Endothelial cell (in vitro differentiated cells): Measurements from ENCODE around the gene NEUROD2. TPM values are rescaled to one million over a fixed set of nuclear protein-coding genes. Genes with fewer than 3 reads are reported as not detected.

Experiments used
- DNase-seq: peaks from one replicate; pipeline ENCODE4 v3.0.0; 2021; ENCODE audit warnings: low spot score
- H3K27ac Mint-ChIP-seq: one replicate; pipeline ENCODE4 v1.8.0; 2021; ENCODE audit warnings: mixed read lengths, inconsistent platforms; ENCODE audit not compliant: unreplicated experiment
- H3K27me3 Mint-ChIP-seq: one replicate; pipeline ENCODE4 v1.8.0; 2021; ENCODE audit warnings: mild to moderate bottlenecking, moderate library complexity, mixed read lengths, inconsistent platforms; ENCODE audit not compliant: unreplicated experiment
- H3K36me3 Mint-ChIP-seq: one replicate; pipeline ENCODE4 v1.8.0; 2021; ENCODE audit warnings: mild to moderate bottlenecking, low read depth, mixed read lengths, inconsistent platforms; ENCODE audit not compliant: unreplicated experiment
- H3K4me1 Mint-ChIP-seq: one replicate; pipeline ENCODE4 v1.8.0; 2021; ENCODE audit warnings: mild to moderate bottlenecking, mixed read lengths, inconsistent platforms; ENCODE audit not compliant: unreplicated experiment
- H3K4me3 Mint-ChIP-seq: one replicate; pipeline ENCODE4 v1.8.0; 2021; ENCODE audit warnings: mild to moderate bottlenecking, mixed read lengths, inconsistent platforms; ENCODE audit not compliant: unreplicated experiment
- H3K9me3 Mint-ChIP-seq: one replicate; pipeline ENCODE4 v1.8.0; 2021; ENCODE audit warnings: mixed read lengths, inconsistent platforms; ENCODE audit not compliant: unreplicated experiment
- CTCF ChIP-seq: fragments of 200-600 bp; sonication (generic); IDR thresholded peaks from one replicate; pipeline ENCODE4 v1.5.0; 2021; ENCODE audit warnings: antibody characterized with exemption; ENCODE audit not compliant: unreplicated experiment
- total RNA-seq: library from RNA; stranded (reverse); fragmentation: NEBNext Ultra II Directional; extraction: Animal tissue kit (Norgen Biotek cat#: 25700); gene quantifications from one replicate; pipeline ENCODE4 v1.2.1, GENCODE V29; 2021; ENCODE audit not compliant: unreplicated experiment

NEUROD2 gene
- total RNA-seq, 1 donor from 2014 or later: not detected

GRCh38 chr17:39605492-39606433 is 2.0 kb downstream of the NEUROD2 start:
- DNase-seq: no peak
- H3K36me3 Mint-ChIP-seq: no peaks in the 10 kb centered on the region
- H3K4me1 Mint-ChIP-seq: peaks cover 5% of the 10 kb centered on the region
- H3K27ac Mint-ChIP-seq: no peak overlapping the region
- H3K9me3 Mint-ChIP-seq: no peaks in the 10 kb centered on the region
- no peak for TF ChIP-seq CTCF
- peaks cover 38% of the 10 kb centered on the region for H3K27me3 Mint-ChIP-seq
- no peak overlapping the region for H3K4me3 Mint-ChIP-seq

- H3K4me1 Mint-ChIP-seq: peaks cover 6% of the 10 kb centered on the region
- peaks cover 39% of the 10 kb centered on the region for H3K27me3 Mint-ChIP-seq
- H3K27ac Mint-ChIP-seq: no peak overlapping the region
- no peak for DNase-seq
- no peaks in the 10 kb centered on the region for H3K36me3 Mint-ChIP-seq
- H3K4me3 Mint-ChIP-seq: no peak overlapping the region
- no peak for TF ChIP-seq CTCF
- no peaks in the 10 kb centered on the region for H3K9me3 Mint-ChIP-seq
These were observed 2.7 kb downstream of the NEUROD2 start for GRCh38 chr17:39604911-39605491.

- Mint-ChIP-seq H3K4me3 (no peak overlapping the region), H3K4me1 (peaks cover 8% of the 10 kb centered on the region)
- DNase-seq: no peak
These were observed 4.3 kb downstream of the NEUROD2 start for GRCh38 chr17:39603304-39604016.

GRCh38 chr17:39602533-39603303 is 5.0 kb downstream of the NEUROD2 start:
- H3K9me3 Mint-ChIP-seq: no peaks in the 10 kb centered on the region
- H3K4me1 Mint-ChIP-seq: peaks cover 8% of the 10 kb centered on the region
- H3K27ac Mint-ChIP-seq: no peak overlapping the region
- H3K36me3 Mint-ChIP-seq: no peaks in the 10 kb centered on the region
- H3K4me3 Mint-ChIP-seq: no peak overlapping the region
- no peak for DNase-seq
- peaks cover 43% of the 10 kb centered on the region for H3K27me3 Mint-ChIP-seq
- TF ChIP-seq CTCF: no peak

More at GRCh38 chr17:39603304-39604016, 4.3 kb downstream of the NEUROD2 start:
- Mint-ChIP-seq H3K36me3 (no peaks in the 10 kb centered on the region), H3K27me3 (peaks cover 37% of the 10 kb centered on the region), H3K9me3 (no peaks in the 10 kb centered on the region), H3K27ac (no peak overlapping the region)
- TF ChIP-seq CTCF: no peak
